K562 (cell line): Measurements from ENCODE around the gene BAZ2A. TPM values are rescaled to one million over a fixed set of nuclear protein-coding genes. Genes with fewer than 3 reads are reported as not detected.

ENCODE experiments used
- ATAC-seq: fragments of 200-7000 bp; cut with Tn5 transposase; 3 replicates; pipeline ENCODE4 v1.9.1; 2020; ENCODE audit warnings: moderate library complexity
- BruUV-seq: library from RNA; stranded (reverse); fragments of 400-500 nt; replicated peaks from 2 replicates; lab custom pipeline; 2021; lab: Mats Ljungman, UMichigan
- CTCF ChIA-PET: fragments of 300-600 bp; formaldehyde crosslinking; extraction: SDS; loops from one replicate; lab custom pipeline; 2021; ENCODE audit warnings: low intra/inter-chr PET ratio; lab: Yijun Ruan, JAX
- POLR2A ChIA-PET: fragments of 300-600, 350-650 bp; sonication (Branson Sonifier 250); formaldehyde crosslinking; extraction: SDS; loops from one replicate; lab custom pipeline; 2021; ENCODE audit warnings: antibody characterized with exemption, inconsistent platforms; lab: Yijun Ruan, JAX
- DNase-seq, 4 experiments: peaks; one replicate each; pipeline versions ENCODE4 v3.0.0 to v3.0.0-alpha.2; 2011 to 2018; ENCODE audit warnings: low spot score in 3 of 4, mixed read lengths in 3 of 4; ENCODE audit errors: extremely low read depth in 1 of 4
- FAIRE-seq: peaks from 2 replicates; lab custom pipeline; 2011; peaks lifted over from hg19 to GRCh38; lab: Jason Lieb, UNC
- H2AFZ ChIP-seq: 2 replicates; pipeline ENCODE4 v1.6.0; 2011; ENCODE audit warnings: low read depth, low read length, control low read depth, inconsistent platforms
- H3K27ac ChIP-seq: fragments of 200-600 bp; 3 replicates; pipeline ENCODE4 v1.8.0; 2011; ENCODE audit warnings: low read depth, mild to moderate bottlenecking, control low read depth, inconsistent platforms, low read length, moderate library complexity, mixed read lengths; ENCODE audit errors: extremely low read depth
- H3K27me3 ChIP-seq, 2 experiments: fragments of 300-600 bp in 1 of 2; 2 replicates in 1 of 2; 3 replicates in 1 of 2; pipeline versions ENCODE4 v1.6.0 to v1.8.0; 2011; ENCODE audit warnings: inconsistent platforms in 2 of 2, low read length in 2 of 2, mild to moderate bottlenecking in 1 of 2, mixed read lengths in 1 of 2, moderate library complexity in 1 of 2; ENCODE audit not compliant: control insufficient read depth in 2 of 2, insufficient read depth in 2 of 2
- H3K36me3 ChIP-seq: fragments of 300-600 bp; 3 replicates; pipeline ENCODE4 v1.8.0; 2011; ENCODE audit warnings: mild to moderate bottlenecking, low read length, inconsistent platforms; ENCODE audit not compliant: control insufficient read depth, insufficient read depth
- H3K4me1 ChIP-seq, 2 experiments: fragments of 200-600 bp in 1 of 2; replicated peaks in 1 of 2; 2 replicates in 1 of 2; 3 replicates in 1 of 2; pipeline versions ENCODE4 v1.5.1 to v1.8.0; 2011; ENCODE audit warnings: inconsistent platforms in 2 of 2, low read length in 2 of 2, mild to moderate bottlenecking in 1 of 2, mixed read lengths in 1 of 2, moderate library complexity in 1 of 2; ENCODE audit not compliant: control insufficient read depth in 2 of 2, insufficient read depth in 2 of 2
- H3K4me2 ChIP-seq: 2 replicates; pipeline ENCODE4 v1.6.1; 2011; ENCODE audit warnings: low read length, control low read depth, inconsistent platforms, mixed read lengths; ENCODE audit not compliant: insufficient read depth
- H3K4me3 ChIP-seq: fragments of 200-600 bp; sonication (generic), shearing (Covaris generic); 2 replicates; pipeline ENCODE4 v1.5.1; 2016; ENCODE audit warnings: control low read depth, inconsistent platforms
- H3K79me2 ChIP-seq: fragments of 200-600 bp; 3 replicates; pipeline ENCODE4 v1.8.0; 2011; ENCODE audit warnings: low read length, inconsistent platforms; ENCODE audit not compliant: control insufficient read depth, insufficient read depth
- H3K9ac ChIP-seq, 2 experiments: 2 replicates each; pipeline versions ENCODE4 v1.6.0 to v1.6.1; 2011; ENCODE audit warnings: low read depth in 2 of 2, low read length in 2 of 2, control low read depth in 1 of 2, inconsistent platforms in 1 of 2, mild to moderate bottlenecking in 1 of 2, mixed read lengths in 1 of 2; ENCODE audit not compliant: insufficient read depth in 1 of 2
- H3K9me1 ChIP-seq: one replicate; pipeline ENCODE4 v1.6.0; 2011; ENCODE audit warnings: inconsistent platforms, mild to moderate bottlenecking, low read length, moderate library complexity; ENCODE audit not compliant: control insufficient read depth, insufficient read depth
- H3K9me3 ChIP-seq: replicated peaks from 2 replicates; pipeline ENCODE4 v1.5.1; 2011; ENCODE audit warnings: low read depth, low read length, inconsistent platforms; ENCODE audit not compliant: control insufficient read depth, insufficient read depth
- H4K20me1 ChIP-seq: replicated peaks from 2 replicates; pipeline ENCODE4 v1.6.1; 2011; ENCODE audit warnings: low read length, inconsistent platforms, mixed read lengths; ENCODE audit not compliant: control insufficient read depth, insufficient read depth
- ARID3B ChIP-seq: fragments of 250-450 bp; sonication (Bioruptor Pico); IDR thresholded peaks from 2 replicates; pipeline ENCODE4 v1.4.0; 2020; ENCODE audit warnings: borderline replicate concordance
- BMI1 ChIP-seq: fragments of 150-350 bp; IDR thresholded peaks from 2 replicates; pipeline ENCODE4 v1.6.1; 2014; ENCODE audit warnings: low read length
- CBFA2T2 ChIP-seq: fragments of 450-650 bp; conservative IDR thresholded peaks from 2 replicates; pipeline ENCODE4 v1.6.1; 2017; ENCODE audit warnings: mild to moderate bottlenecking
- CC2D1A ChIP-seq: fragments of 450-650 bp; IDR thresholded peaks from 2 replicates; pipeline ENCODE4 v1.6.1; 2017; ENCODE audit warnings: mild to moderate bottlenecking
- DEAF1 ChIP-seq: fragments of 450-650 bp; formaldehyde crosslinking; IDR thresholded peaks from 2 replicates; pipeline ENCODE4 v1.4.0; 2020; ENCODE audit warnings: mild to moderate bottlenecking, moderate library complexity
- HDGF ChIP-seq: fragments of 450-650 bp; IDR thresholded peaks from 2 replicates; pipeline ENCODE4 v1.6.1; 2016
- JUNB ChIP-seq: fragments of 450-650 bp; formaldehyde crosslinking; conservative IDR thresholded peaks from 2 replicates; pipeline ENCODE4 v1.4.0; 2020; ENCODE audit warnings: mild to moderate bottlenecking
- KLF10 ChIP-seq: fragments of 250-450 bp; sonication (Bioruptor Pico); IDR thresholded peaks from 2 replicates; pipeline ENCODE4 v1.6.1; 2021; ENCODE audit warnings: matching md5 sums
- KLF13 ChIP-seq: fragments of 450-650 bp; IDR thresholded peaks from 2 replicates; pipeline ENCODE4 v1.6.1; 2016; ENCODE audit warnings: missing genetic modification characterization, low read depth, mild to moderate bottlenecking, missing compliant biosample characterization, moderate library complexity, borderline replicate concordance
- L3MBTL2 ChIP-seq: fragments of 450-650 bp; IDR thresholded peaks from 2 replicates; pipeline ENCODE4 v1.6.1; 2016; ENCODE audit warnings: mild to moderate bottlenecking, moderate library complexity
- MNT ChIP-seq, 2 experiments: fragments of 450-650 bp; conservative IDR thresholded peaks; 2 replicates each; pipeline ENCODE4 v1.6.1; 2017; ENCODE audit warnings: mild to moderate bottlenecking in 2 of 2, moderate library complexity in 2 of 2
- PKNOX1 ChIP-seq: fragments of 450-650 bp; IDR thresholded peaks from 2 replicates; pipeline ENCODE4 v1.6.1; 2016
- RCOR1 ChIP-seq, 2 experiments: IDR thresholded peaks; 2 replicates each; pipeline ENCODE4 v1.6.1; 2012; ENCODE audit warnings: low read depth in 2 of 2, low read length in 2 of 2, borderline replicate concordance in 1 of 2, improper control_type of control experiment in 1 of 2
- SP1 ChIP-seq: sonication (generic); formaldehyde crosslinking; IDR thresholded peaks from 2 replicates; pipeline ENCODE4 v1.8.1; 2022; ENCODE audit warnings: mild to moderate bottlenecking, missing genetic modification reagents
- TBL1XR1 ChIP-seq, 2 experiments: IDR thresholded peaks; 2 replicates each; pipeline ENCODE4 v1.6.1; 2012; ENCODE audit warnings: improper control_type of control experiment in 2 of 2, low read length in 2 of 2, mild to moderate bottlenecking in 1 of 2
- ZEB2 ChIP-seq: fragments of 450-650 bp; IDR thresholded peaks from 2 replicates; pipeline ENCODE4 v1.6.1; 2016
- WGBS: fragments of 100-300 bp; shearing (Covaris generic); methylation state at CpG from one replicate; pipeline ENCODE4 v1.1.6; 2016; ENCODE audit warnings: low coverage, mixed read lengths; ENCODE audit not compliant: insufficient coverage; ENCODE audit errors: missing lambda C conversion rate; 5-methylcytosine and 5-hydroxymethylcytosine counted together
- in situ Hi-C: fragments of 300-500 bp; cut with MboI; formaldehyde crosslinking; loops from 4 replicates; pipeline ENCODE4 v1.15.0; 2018; ENCODE audit warnings: inconsistent platforms, mixed read lengths
- intact Hi-C: fragments of 100-400 bp; cut with micrococcal nuclease; formaldehyde crosslinking; loops from 2 replicates; pipeline ENCODE4 v1.14.2; 2022
- polyA plus RNA-seq, 8 experiments: library from polyadenylated mRNA; depleted of rRNA in 4 of 8; stranded (reverse) in 5 of 8; unstranded in 3 of 8; fragments of >200 nt; fragmentation: Nextera tagmentation in 2 of 8; fragmentation: Illumina TruSeq in 1 of 8; extraction: Ambion mirVana in 2 of 8; extraction: Trizol in 1 of 8; gene quantifications; 2 replicates each; pipeline versions ENCODE4 v1.2.1 to v1.2.3, GENCODE V29; 2011 to 2014; ENCODE audit warnings: inconsistent platforms in 1 of 8, missing spikeins in 1 of 8
- total RNA-seq, 7 experiments: library from RNA; depleted of rRNA in 6 of 7; stranded (reverse); fragments of >200 nt in 6 of 7; fragmentation: Illumina TruSeq in 2 of 7; extraction: Trizol in 2 of 7; gene quantifications; 2 replicates each; pipeline versions ENCODE4 v1.2.1 to v1.2.3, GENCODE V29; 2011 to 2021; ENCODE audit warnings: low replicate concordance in 1 of 7

BAZ2A gene
- total and polyA plus RNA-seq, 9 of the 15 experiments (the other 6 are each of a cell fraction or from before 2014, with no cell fraction given) = 4.5 to 86.4 (median 26.2) TPM

- H3K4me2 ChIP-seq = no peak overlapping the region
- no peaks in the 10 kb centered on the region for H3K79me2 ChIP-seq
- H3K4me1 ChIP-seq = peaks cover 0 to 2% of the 10 kb centered on the region in 2 experiments; a peak in 1 of 5 replicates
- 0% methylated on average over 3 of the region's 3 CpGs for WGBS
- H3K9me1 ChIP-seq = no peaks in the 10 kb centered on the region
- ChIA-PET CTCF (interaction anchor here (0.8 to 1.5 kb wide), 3 partner anchors 73 to 398 kb away, joined by 3 to 10 read pairs (median 3); no protein-coding TSS in a partner anchor), POLR2A (interaction anchor here (0.6 to 1.7 kb wide), 5 partner anchors 11 to 77 kb away, joined by 3 to 5 read pairs (median 4); no protein-coding TSS in a partner anchor)
- peak; percentile 92 for ATAC-seq
- H3K9ac ChIP-seq = no peak overlapping the region; a peak in 1 of 4 replicates
- intact Hi-C loops (loop anchor here (1.0 kb wide), 2 partner anchors 77 to 397 kb away; no protein-coding TSS in a partner anchor), in situ Hi-C loops (no loop called here)
- peak; percentile 52 to 67 (median 62) for DNase-seq
- no peak overlapping the region for H2AFZ ChIP-seq
- FAIRE-seq = peak; percentile 69
- H4K20me1 ChIP-seq = no peaks in the 10 kb centered on the region; the same call in 1 of the 2 replicates
- H3K9me3 ChIP-seq = no peaks in the 10 kb centered on the region
- H3K36me3 ChIP-seq = peaks cover 4% of the 10 kb centered on the region; the same call in 1 of the 3 replicates
- H3K27me3 ChIP-seq = 0 out of 5 replicates have a peak, but pooled peaks cover 0 to 5% of the 10 kb centered on the region in 2 experiments
- H3K27ac ChIP-seq = no peak overlapping the region
- H3K4me3 ChIP-seq = no peak overlapping the region
- no TSS peak for BruUV-seq
- TF ChIP-seq JUNB (CRISPR knock-in tag) = no peak
- TF ChIP-seq CC2D1A = peak; percentile 39; the same call in 1 of the 2 replicates
- TF ChIP-seq ARID3B = no peak
- no peak for TF ChIP-seq L3MBTL2
- 0 out of 4 replicates have a peak, but pooled peaks of 1 of the 2 experiments have one; percentile 28 for TF ChIP-seq TBL1XR1 (IDR thresholded peaks at IDR 0.05; ENCODE audit: low read length in 2 of 2)
- TF ChIP-seq CBFA2T2 = 0 out of 2 replicates have a peak, but pooled peaks have one; percentile 5
- no peak for TF ChIP-seq ZEB2
- TF ChIP-seq MNT (conservative IDR thresholded peaks at IDR 0.05) = no peak
- TF ChIP-seq HDGF = 0 out of 2 replicates have a peak, but pooled peaks have one; percentile 41
- TF ChIP-seq SP1 (CRISPR knock-in tag) = 0 out of 2 replicates have a peak, but pooled peaks have one; percentile 18
- peak; percentile 74 for TF ChIP-seq PKNOX1
- TF ChIP-seq KLF10 (CRISPR knock-in tag) = no peak
- TF ChIP-seq BMI1 = no peak
- TF ChIP-seq RCOR1 (IDR thresholded peaks at IDR 0.05; ENCODE audit: borderline replicate concordance in 1 of 2, low read depth in 2 of 2, low read length in 2 of 2) = 0 out of 4 replicates have a peak, but pooled peaks of 1 of the 2 experiments have one; percentile 36
- TF ChIP-seq DEAF1 = peak; percentile 52; the same call in 1 of the 2 replicates
- TF ChIP-seq KLF13 = no peak
Observed at GRCh38 chr12:56590237-56590830, 39.8 kb downstream of the BAZ2A start.
